DOHH2 (cell line): ENCODE measurements around the gene HMG20A.

Experiments used
- CTCF ChIP-seq: fragments of 200-600 bp; sonication (generic); IDR thresholded peaks from one replicate; pipeline ENCODE4 v1.5.1; 2014; ENCODE audit warnings: antibody characterized with exemption, mild to moderate bottlenecking, low read depth, low read length; ENCODE audit not compliant: poor library complexity, severe bottlenecking
- EZH2phosphoT487 ChIP-seq: fragments of 200-600 bp; sonication (generic); IDR thresholded peaks from 2 replicates; pipeline ENCODE4 v1.6.1; 2017; ENCODE audit warnings: borderline replicate concordance, mild to moderate bottlenecking, antibody characterized with exemption, low read length, moderate library complexity, mixed read lengths

- TF ChIP-seq CTCF (no peak), EZH2phosphoT487 (no peak)
These were observed 53.8 kb downstream of the HMG20A start for GRCh38 chr15:77474310-77474988.
